ENCODE results near the gene TIFAB. TPM values are rescaled to one million over a fixed set of nuclear protein-coding genes. Genes with fewer than 3 reads are reported as not detected.

Gene TIFAB
- polyA plus RNA-seq, 12 donors: 0.08 to 2.1 (median 0.14) TPM; not detected in 2

GRCh38 chr5:135460246-135461033 is 8.3 kb upstream of the TIFAB start:
- no peak for DNase-seq

- DNase-seq: no peak
Observed at GRCh38 chr5:135458921-135459331, 6.8 kb upstream of the TIFAB start.

GRCh38 chr5:135458356-135458755 is 6.2 kb upstream of the TIFAB start:
- DNase-seq: no peak

GRCh38 chr5:135457424-135458071 is 5.4 kb upstream of the TIFAB start:
- DNase-seq: no peak

- DNase-seq: no peak
Observed at GRCh38 chr5:135456238-135457099, 4.3 kb upstream of the TIFAB start.

GRCh38 chr5:135455876-135456237 is 3.7 kb upstream of the TIFAB start:
- DNase-seq: no peak

GRCh38 chr5:135454946-135455345 is 2.8 kb upstream of the TIFAB start:
- DNase-seq: no peak

- DNase-seq: no peak
Observed at GRCh38 chr5:135453613-135454012, 1.5 kb upstream of the TIFAB start.

GRCh38 chr5:135451581-135452320 is 400 bp downstream of the TIFAB start:
- no peak for DNase-seq

GRCh38 chr5:135450952-135451351 is 1.2 kb downstream of the TIFAB start:
- DNase-seq: no peak

GRCh38 chr5:135450336-135450735 is 1.8 kb downstream of the TIFAB start:
- no peak for DNase-seq

- DNase-seq: no peak
Observed at GRCh38 chr5:135449644-135450043, 2.5 kb downstream of the TIFAB start.

GRCh38 chr5:135448791-135449507 is 3.2 kb downstream of the TIFAB start:
- DNase-seq: no peak

- DNase-seq: no peak
Observed at GRCh38 chr5:135448071-135448739, 3.9 kb downstream of the TIFAB start.

GRCh38 chr5:135447298-135447929 is 4.7 kb downstream of the TIFAB start, which contains the start of gene DCANP1:
DCANP1 (minus strand) TSS chr5:135447348; CDS start chr5:135447108, 240 bp downstream.
- no peak for DNase-seq

GRCh38 chr5:135446615-135447014 is 5.5 kb downstream of the TIFAB start:
- no peak for DNase-seq

- DNase-seq: no peak
Observed at GRCh38 chr5:135446206-135446605, 5.9 kb downstream of the TIFAB start.

GRCh38 chr5:135445306-135445985 is 6.7 kb downstream of the TIFAB start:
- no peak for DNase-seq

- no peak for DNase-seq
Observed at GRCh38 chr5:135444881-135445280, 7.3 kb downstream of the TIFAB start.
